SJSA1 (cell line): Measurements from ENCODE around the gene RNFT2. TPM values are rescaled to one million over a fixed set of nuclear protein-coding genes. Genes with fewer than 3 reads are reported as not detected.

ENCODE experiments used
- DNase-seq, 2 experiments: peaks; one replicate each; pipeline ENCODE4 v3.0.0-alpha.2; 2015 to 2020; ENCODE audit warnings: low spot score in 2 of 2, low read depth in 1 of 2
- H3K27ac ChIP-seq: fragments of 250-450 bp; sonication (Bioruptor Pico); 2 replicates; pipeline ENCODE4 v1.5.1; 2020; ENCODE audit warnings: mild to moderate bottlenecking, moderate library complexity
- H3K27me3 ChIP-seq: fragments of 250-450 bp; sonication (Bioruptor Pico); replicated peaks from 2 replicates; pipeline ENCODE4 v1.5.1; 2020; ENCODE audit warnings: mild to moderate bottlenecking, moderate library complexity
- H3K36me3 ChIP-seq: fragments of 250-450 bp; sonication (Bioruptor Pico); 2 replicates; pipeline ENCODE4 v1.5.1; 2020; ENCODE audit warnings: mild to moderate bottlenecking
- H3K4me1 ChIP-seq: fragments of 250-450 bp; sonication (Bioruptor Pico); replicated peaks from 2 replicates; pipeline ENCODE4 v1.6.1; 2021; ENCODE audit warnings: mild to moderate bottlenecking
- H3K4me3 ChIP-seq: fragments of 250-450 bp; sonication (Bioruptor Pico); 2 replicates; pipeline ENCODE4 v1.5.1; 2020; ENCODE audit warnings: mild to moderate bottlenecking
- H3K9me3 ChIP-seq: fragments of 250-450 bp; sonication (Bioruptor Pico); replicated peaks from 2 replicates; pipeline ENCODE4 v1.5.1; 2020; ENCODE audit warnings: mild to moderate bottlenecking
- total RNA-seq: library from RNA; depleted of rRNA; stranded (reverse); fragments of >200 nt; shearing (Covaris generic); gene quantifications from 2 replicates; pipeline ENCODE4 v1.2.3, GENCODE V29; 2014

Gene RNFT2
- total RNA-seq, 1 experiment from 2014 or later = 0.63 TPM

DNA sequence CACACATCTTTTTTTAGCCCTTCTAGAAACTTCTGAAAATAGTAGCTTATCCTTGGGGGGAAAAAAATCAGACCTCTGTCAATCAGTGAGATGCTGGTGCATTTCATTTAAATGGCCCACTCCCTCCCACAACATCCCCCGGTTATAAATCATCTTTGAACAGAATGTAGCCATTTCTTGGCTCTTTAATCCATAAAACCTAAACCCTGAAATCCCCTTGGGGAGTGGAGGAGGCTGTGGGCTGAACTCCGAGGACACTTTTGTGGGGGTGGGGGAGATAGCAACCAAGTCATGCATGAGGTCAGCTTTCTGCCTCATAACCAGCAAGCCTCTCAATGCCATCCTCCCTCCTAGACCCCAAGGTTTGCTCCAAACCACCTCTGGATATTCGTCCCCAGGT lies 122.1 kb downstream of the RNFT2 start:
- no peaks in the 10 kb centered on the region for H3K36me3 ChIP-seq
- no peak overlapping the region for H3K27ac ChIP-seq
- no peaks in the 10 kb centered on the region; the same call in 1 of the 2 replicates for H3K27me3 ChIP-seq
- H3K4me1 ChIP-seq = 0 out of 2 replicates have a peak, but pooled peaks cover 4% of the 10 kb centered on the region
- H3K4me3 ChIP-seq = no peak overlapping the region; the same call in 1 of the 2 replicates
- H3K9me3 ChIP-seq = no peaks in the 10 kb centered on the region
- DNase-seq = no peak

DNA sequence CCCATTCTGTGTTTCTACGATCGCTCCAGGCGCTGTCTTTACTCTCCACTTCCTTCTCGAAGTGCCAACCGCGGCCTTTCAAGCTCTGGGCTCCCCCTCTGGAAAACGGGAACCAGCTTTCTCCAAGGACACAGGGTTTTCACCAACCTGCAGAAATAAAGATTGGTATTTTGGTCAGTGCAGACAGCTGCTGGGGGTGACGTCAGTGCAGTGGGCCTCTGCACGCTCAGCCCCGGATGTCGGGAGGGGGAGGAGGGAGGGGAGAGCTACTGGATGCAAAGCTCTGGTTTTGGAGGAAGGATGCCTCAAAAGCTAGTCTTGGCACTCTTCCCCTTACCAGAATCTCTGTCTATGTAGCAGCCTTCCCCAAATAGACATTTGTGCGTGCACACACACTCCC lies 123.2 kb downstream of the RNFT2 start:
- Histone ChIP-seq H3K27ac (no peak overlapping the region), H3K36me3 (no peaks in the 10 kb centered on the region), H3K27me3 (no peaks in the 10 kb centered on the region; the same call in 1 of the 2 replicates), H3K9me3 (no peaks in the 10 kb centered on the region), H3K4me3 (no peak overlapping the region), H3K4me1 (0 out of 2 replicates have a peak, but pooled peaks cover 4% of the 10 kb centered on the region)
- no peak for DNase-seq

DNA sequence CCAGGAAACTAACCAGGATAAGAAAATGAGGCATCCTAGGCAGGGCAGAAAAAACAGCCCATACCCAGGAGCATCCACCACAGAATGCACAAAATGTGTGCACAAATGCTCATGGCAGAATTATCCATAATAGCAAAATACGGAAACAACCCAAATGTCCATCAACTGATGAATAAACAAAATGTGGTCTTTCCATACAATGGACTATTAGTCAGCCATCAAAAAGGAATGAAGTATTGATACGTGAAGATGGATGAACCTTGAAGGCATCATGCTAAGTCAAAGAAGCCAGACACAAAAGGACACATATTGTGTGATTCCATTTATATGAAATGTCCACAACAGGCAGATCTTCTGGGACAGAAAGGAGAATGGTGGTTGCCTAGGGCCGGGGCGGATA lies 124.1 kb downstream of the RNFT2 start:
- no peaks in the 10 kb centered on the region; the same call in 1 of the 2 replicates for H3K27me3 ChIP-seq
- no peaks in the 10 kb centered on the region for H3K9me3 ChIP-seq
- H3K36me3 ChIP-seq = no peaks in the 10 kb centered on the region
- no peak overlapping the region for H3K4me3 ChIP-seq
- H3K4me1 ChIP-seq = 0 out of 2 replicates have a peak, but pooled peaks cover 4% of the 10 kb centered on the region
- DNase-seq = no peak
- no peak overlapping the region for H3K27ac ChIP-seq

GRCh38 chr12:116863275-116863767 lies 125.2 kb downstream of the RNFT2 start:
- DNase-seq = no peak
- no peak overlapping the region for H3K4me3 ChIP-seq
- no peaks in the 10 kb centered on the region; the same call in 1 of the 2 replicates for H3K27me3 ChIP-seq
- no peaks in the 10 kb centered on the region for H3K9me3 ChIP-seq
- no peaks in the 10 kb centered on the region for H3K36me3 ChIP-seq
- no peak overlapping the region for H3K27ac ChIP-seq
- H3K4me1 ChIP-seq = 0 out of 2 replicates have a peak, but pooled peaks cover 4% of the 10 kb centered on the region

GRCh38 chr12:116864371-116865160 lies 126.5 kb downstream of the RNFT2 start:
- Histone ChIP-seq H3K27ac (no peak overlapping the region), H3K27me3 (no peaks in the 10 kb centered on the region), H3K9me3 (no peaks in the 10 kb centered on the region), H3K4me1 (0 out of 2 replicates have a peak, but pooled peaks cover 4% of the 10 kb centered on the region), H3K4me3 (no peak overlapping the region), H3K36me3 (no peaks in the 10 kb centered on the region)
- no peak for DNase-seq

DNA sequence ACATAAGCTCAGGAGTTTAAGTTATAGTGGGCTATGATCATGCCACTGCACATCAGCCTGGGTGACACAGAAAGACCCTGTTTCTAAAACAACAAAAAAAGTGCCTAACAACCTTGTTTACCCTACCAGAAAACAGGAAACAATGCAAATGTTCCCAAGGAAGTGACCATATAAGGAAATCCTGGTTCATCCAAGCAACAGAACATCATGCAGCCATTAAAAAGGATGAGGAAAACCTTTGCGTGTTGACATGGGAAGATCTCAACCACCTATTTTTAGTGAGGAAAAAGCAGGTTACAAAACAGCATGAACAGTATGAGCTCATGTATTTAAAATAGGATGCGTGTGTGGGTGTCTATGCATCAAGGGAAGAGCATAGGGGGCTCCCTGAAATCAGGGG lies 129.4 kb downstream of the RNFT2 start:
- no peaks in the 10 kb centered on the region for H3K27me3 ChIP-seq
- H3K4me3 ChIP-seq = no peak overlapping the region
- no peak overlapping the region for H3K27ac ChIP-seq

GRCh38 chr12:116870306-116870705 lies 132.2 kb downstream of the RNFT2 start:
- H3K4me3 ChIP-seq = no peak overlapping the region
- no peak for DNase-seq
- H3K27ac ChIP-seq = no peak overlapping the region
- no peaks in the 10 kb centered on the region for H3K36me3 ChIP-seq
- H3K4me1 ChIP-seq = no peaks in the 10 kb centered on the region
- H3K27me3 ChIP-seq = peaks cover 6% of the 10 kb centered on the region; the same call in 1 of the 2 replicates
- no peaks in the 10 kb centered on the region for H3K9me3 ChIP-seq

More for the DNA sequence above, 129.4 kb downstream of the RNFT2 start:
- no peak for DNase-seq
- no peaks in the 10 kb centered on the region for H3K36me3 ChIP-seq
- H3K4me1 ChIP-seq = no peaks in the 10 kb centered on the region
- H3K9me3 ChIP-seq = no peaks in the 10 kb centered on the region

- H3K9me3 ChIP-seq = no peaks in the 10 kb centered on the region
- H3K36me3 ChIP-seq = no peaks in the 10 kb centered on the region
- no peak overlapping the region for H3K4me3 ChIP-seq
- peaks cover 34% of the 10 kb centered on the region for H3K27me3 ChIP-seq
- H3K27ac ChIP-seq = no peak overlapping the region
- no peak for DNase-seq
- H3K4me1 ChIP-seq = no peaks in the 10 kb centered on the region
Observed at GRCh38 chr12:116874324-116874995, 136.3 kb downstream of the RNFT2 start.

DNA sequence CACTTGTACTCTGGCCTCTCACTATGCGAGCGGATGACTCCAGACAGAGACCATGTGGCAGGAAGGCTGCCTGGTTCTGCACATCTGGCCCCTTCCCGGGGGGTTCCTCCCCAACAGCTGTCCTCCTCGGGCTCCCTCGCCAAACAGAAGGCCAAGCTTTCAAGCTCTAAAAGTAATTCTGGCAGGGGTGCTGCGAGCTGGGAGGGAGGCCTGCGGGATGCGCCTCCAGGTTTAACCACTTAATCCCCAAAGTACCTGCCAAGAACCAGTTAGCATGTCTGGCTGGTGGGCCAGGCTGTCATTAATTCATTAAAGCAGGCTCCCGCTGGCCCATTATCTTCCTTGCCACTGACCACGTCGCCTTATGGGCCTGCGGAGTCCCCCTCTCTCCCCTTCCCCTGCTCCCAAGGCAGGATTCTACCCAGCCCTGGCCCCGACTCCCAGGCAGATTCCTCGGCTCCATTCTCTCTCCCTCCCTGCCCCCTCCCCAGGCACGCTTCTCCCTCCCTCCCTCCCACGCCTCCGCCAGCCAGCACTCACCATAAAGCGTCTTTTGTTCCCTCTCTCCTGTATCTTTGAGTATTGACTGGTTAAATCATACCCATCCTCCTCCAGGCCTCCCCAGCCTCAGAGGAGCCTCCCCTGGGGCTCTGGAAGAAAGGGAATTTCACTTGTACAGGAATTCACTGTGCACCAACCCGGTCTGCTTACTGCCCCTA lies 138.2 kb downstream of the RNFT2 start:
- Histone ChIP-seq H3K4me3 (no peak overlapping the region), H3K27me3 (peaks cover 48% of the 10 kb centered on the region), H3K9me3 (no peaks in the 10 kb centered on the region), H3K4me1 (peaks cover 3% of the 10 kb centered on the region; the same call in 1 of the 2 replicates), H3K36me3 (no peaks in the 10 kb centered on the region), H3K27ac (no peak overlapping the region)
- DNase-seq = no peak

DNA sequence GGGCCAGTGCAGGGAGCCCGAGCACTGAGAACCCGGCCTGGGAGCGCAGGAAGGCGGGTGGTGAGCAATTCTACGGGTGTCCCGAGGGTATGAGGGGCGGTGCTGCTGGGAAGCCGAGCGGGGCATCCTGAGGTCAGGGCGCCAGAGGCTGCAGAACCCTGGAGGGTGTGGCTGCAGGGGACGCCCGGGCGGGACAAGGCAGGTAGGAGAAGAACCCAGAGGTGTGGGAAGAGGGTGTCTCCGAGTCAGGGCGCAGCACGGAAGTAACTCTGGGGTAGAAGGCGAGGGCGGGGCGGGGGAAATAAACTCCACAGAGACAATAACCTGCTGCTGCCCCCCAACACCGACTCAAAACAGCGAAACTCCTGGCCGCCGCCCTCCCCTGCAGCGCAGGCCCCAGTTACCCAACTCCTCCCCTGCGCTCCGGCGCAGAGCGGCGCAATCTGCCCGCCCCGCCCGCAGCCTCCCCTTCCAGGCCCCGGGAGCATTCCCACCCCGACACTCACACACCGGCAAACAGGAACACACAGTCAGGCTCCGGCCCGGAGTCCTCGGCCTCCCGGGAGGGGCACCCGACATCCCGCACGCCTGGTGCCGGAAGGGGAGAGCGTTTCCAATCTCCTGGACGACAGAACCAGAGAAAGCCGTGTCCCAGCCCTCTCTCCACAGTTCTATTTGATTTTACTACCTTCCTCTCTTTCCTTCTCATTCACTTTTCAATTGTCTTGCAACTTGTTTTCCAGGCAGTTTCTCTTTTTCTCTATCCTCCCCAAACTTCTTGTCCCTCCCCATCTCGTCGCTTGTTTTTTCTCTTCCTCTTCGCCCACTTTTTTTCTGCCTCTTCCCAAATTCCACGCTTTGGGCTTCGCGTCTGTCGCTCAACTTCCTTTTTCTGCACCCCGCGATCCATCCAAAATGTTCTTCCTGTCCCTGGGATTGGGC lies 140.7 kb downstream of the RNFT2 start:
- no peak for DNase-seq
- H3K4me1 ChIP-seq = peaks cover 3% of the 10 kb centered on the region; the same call in 1 of the 2 replicates
- no peaks in the 10 kb centered on the region for H3K9me3 ChIP-seq
- H3K4me3 ChIP-seq = no peak overlapping the region
- H3K27me3 ChIP-seq = peaks cover 69% of the 10 kb centered on the region
- no peaks in the 10 kb centered on the region for H3K36me3 ChIP-seq
- H3K27ac ChIP-seq = no peak overlapping the region

DNA sequence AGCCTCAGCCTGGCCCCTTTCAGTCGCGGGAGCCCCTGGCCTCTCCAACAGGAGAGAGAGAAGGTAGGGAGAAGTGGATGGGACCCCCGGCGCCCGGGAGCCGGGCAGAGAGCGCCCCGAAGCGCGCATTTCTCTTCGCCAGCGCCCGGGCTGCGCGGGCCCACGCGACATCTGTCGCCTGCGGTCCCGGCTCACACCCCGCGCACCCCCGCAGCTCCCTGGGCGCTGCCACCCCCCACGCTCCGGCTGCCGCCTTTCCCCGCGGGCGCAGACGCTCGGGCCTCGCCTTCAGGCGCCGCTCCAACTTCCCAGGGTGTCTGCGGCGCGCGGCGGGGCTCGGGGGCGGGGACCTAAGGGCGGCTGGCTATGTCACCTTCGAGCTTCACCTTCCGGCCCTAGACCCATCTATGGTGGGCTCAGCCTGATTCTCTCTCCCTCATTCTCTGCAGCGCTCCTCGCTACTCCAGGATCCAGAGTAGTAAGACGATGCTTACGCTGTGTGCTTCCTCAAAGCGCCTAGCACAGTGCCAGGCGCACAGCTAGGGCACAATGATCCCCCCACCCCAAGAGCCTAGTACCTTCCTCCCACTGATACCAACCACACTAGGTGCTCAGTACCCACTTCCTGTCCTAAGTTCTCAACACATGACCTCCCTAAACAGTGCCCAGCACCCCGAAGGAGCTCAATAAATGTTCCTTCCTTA lies 141.5 kb downstream of the RNFT2 start:
- peaks cover 71% of the 10 kb centered on the region for H3K27me3 ChIP-seq
- no peaks in the 10 kb centered on the region for H3K9me3 ChIP-seq
- H3K36me3 ChIP-seq = no peaks in the 10 kb centered on the region
- no peak overlapping the region for H3K27ac ChIP-seq
- H3K4me3 ChIP-seq = no peak overlapping the region
- DNase-seq = no peak
- H3K4me1 ChIP-seq = peaks cover 3% of the 10 kb centered on the region; the same call in 1 of the 2 replicates

- no peak for DNase-seq
- H3K36me3 ChIP-seq = no peaks in the 10 kb centered on the region
- no peak overlapping the region for H3K27ac ChIP-seq
- H3K4me3 ChIP-seq = no peak overlapping the region
- H3K9me3 ChIP-seq = no peaks in the 10 kb centered on the region
- H3K4me1 ChIP-seq = peaks cover 3% of the 10 kb centered on the region; the same call in 1 of the 2 replicates
- peaks cover 69% of the 10 kb centered on the region for H3K27me3 ChIP-seq
Observed at GRCh38 chr12:116880213-116880816, 142.2 kb downstream of the RNFT2 start.
